ENCODE data around the gene DNASE1L2. TPM values are rescaled to one million over a fixed set of nuclear protein-coding genes. Genes with fewer than 3 reads are reported as not detected.

DNASE1L2 gene
- total and polyA plus RNA-seq, 2 of the 4 experiments (the other 2 are of a cell fraction), result 0.18 to 0.75 TPM

DNA sequence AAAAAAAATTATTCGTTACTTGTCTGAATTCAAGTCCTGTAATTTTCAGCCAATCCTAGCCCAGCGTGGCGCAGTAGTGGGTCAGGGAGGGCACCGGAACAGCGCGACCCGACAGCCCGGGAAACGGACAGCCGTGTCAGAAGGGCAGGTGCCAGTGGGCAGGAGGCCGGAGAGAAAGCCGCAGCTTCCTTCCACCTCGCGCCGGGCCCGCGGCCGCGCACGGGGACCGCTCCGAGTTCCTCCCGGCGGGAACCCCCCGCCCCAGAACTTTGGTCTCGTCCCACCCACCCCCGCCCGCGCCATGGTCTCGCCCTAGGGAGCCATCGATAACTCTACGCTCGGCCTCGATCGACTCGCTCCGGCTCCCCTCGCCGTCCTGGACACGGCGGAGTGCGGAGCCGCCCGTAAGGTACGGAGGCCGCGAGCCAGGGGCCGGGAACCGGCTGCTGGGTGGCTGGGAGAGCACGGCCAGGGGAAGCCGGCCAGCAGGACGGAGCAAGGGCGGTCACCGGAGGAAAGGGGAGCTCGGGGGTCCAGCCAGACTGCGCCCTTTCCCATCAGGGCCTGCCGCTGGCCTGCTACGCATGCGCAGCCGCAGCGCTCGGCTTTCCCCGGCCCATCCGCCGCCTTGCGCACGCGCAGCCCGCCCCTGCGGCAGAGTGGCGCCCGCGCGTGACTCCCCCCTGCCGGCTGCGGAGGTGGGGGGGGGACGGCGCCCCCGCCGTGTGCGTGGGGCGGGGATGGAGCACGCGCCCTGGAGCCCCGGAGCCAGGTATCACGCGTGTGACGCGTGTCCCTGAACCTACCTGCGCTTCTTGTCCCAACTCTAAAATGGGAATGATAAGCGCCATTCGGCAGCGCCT lies 30.9 kb upstream of the DNASE1L2 start, which contains the start of gene MLST8:
Gene MLST8, plus strand, starts transcription at position 351 of the 863 bp plus-strand sequence. CDS start 632 bp downstream, outside the sequence.
- H3K18ac ChIP-seq (ENCODE audit: low read depth, low read length), result peak within 1 kb of the TSS; percentile 91
- intact Hi-C loops (cut with micrococcal nuclease) (no loop called here), dilution Hi-C loops (cut with HindIII; ENCODE audit: low sequenced_read_pairs, unreplicated experiment) (no loop called here), in situ Hi-C loops (cut with MboI; ENCODE audit: low sequenced_read_pairs) (no loop called here)
- peak within 1 kb of the TSS; percentile 100 for H2AFZ ChIP-seq (replicated peaks; ENCODE audit: low read length, poor library complexity)
- H2BK5ac ChIP-seq (ENCODE audit: low read depth, low read length, poor library complexity, severe bottlenecking), result peak within 1 kb of the TSS; percentile 99
- H3K23ac ChIP-seq (ENCODE audit: low read depth, low read length), result peak within 1 kb of the TSS; percentile 95
- peak; percentile 80 for DNase-seq
- H4K20me1 ChIP-seq (ENCODE audit: insufficient read depth, low read length), result peaks cover 5% of the 10 kb centered on the region; the same call in 1 of the 2 replicates
- peak within 1 kb of the TSS; percentile 99 for H4K91ac ChIP-seq (ENCODE audit: insufficient read depth, low read depth, low read length)
- peak within 1 kb of the TSS; percentile 99 for H3K14ac ChIP-seq (replicated peaks; ENCODE audit: low read depth, low read length)
- H2BK120ac ChIP-seq (ENCODE audit: low read depth, low read length), result peak within 1 kb of the TSS; percentile 93
- H3K27ac ChIP-seq (ENCODE audit: insufficient read depth, low read length), result peak within 1 kb of the TSS; percentile 99
- no peaks in the 10 kb centered on the region for H3K9me3 ChIP-seq (ENCODE audit: control insufficient read depth, insufficient read depth, low read length)
- WGBS, 2 experiments (ENCODE audit: extremely low coverage in 2 of 2, insufficient read length in 1 of 2), result 1% methylated on average over 48 of the region's 93 CpGs; no CpG with 5 or more reads in 1 of the 2 experiments
- H3K79me1 ChIP-seq (ENCODE audit: low read depth in 1 of 2, low read length in 2 of 2), result peaks cover 13 to 24% of the 10 kb centered on the region in 2 experiments
- POLR2A ChIA-PET (ENCODE audit: unreplicated experiment), result no interaction called here
- CTCF ChIA-PET, result interaction anchor here (0.6 kb wide), 1 partner anchor 183 kb away, joined by 3 read pairs; no protein-coding TSS in a partner anchor
- H3K4ac ChIP-seq (ENCODE audit: low read depth, low read length), result peak within 1 kb of the TSS; percentile 99
- peak within 1 kb of the TSS; percentile 92 for H3K4me3 ChIP-seq (ENCODE audit: insufficient read depth, low read depth, low read length)
- peak within 1 kb of the TSS; percentile 91 for H3K4me2 ChIP-seq (ENCODE audit: low read depth, low read length)
- peak within 1 kb of the TSS; percentile 73; the same call in 1 of the 2 replicates for H2BK20ac ChIP-seq (ENCODE audit: low read depth, low read length)
- peaks cover 25% of the 10 kb centered on the region; the same call in 1 of the 2 replicates for H3K36me3 ChIP-seq (ENCODE audit: control insufficient read depth, insufficient read depth, low read length)
- peak within 1 kb of the TSS; percentile 100 for H2AK9ac ChIP-seq (replicated peaks; ENCODE audit: low read depth, low read length, poor library complexity)
- peak within 1 kb of the TSS; percentile 94 for H3K56ac ChIP-seq (ENCODE audit: extremely low read depth, insufficient read depth, low read length)
- peak within 1 kb of the TSS; percentile 74; the same call in 1 of the 3 replicates for H2BK15ac ChIP-seq (ENCODE audit: low read depth, low read length)
- no TSS peak for BruUV-seq (replicated peaks)
- H3K9ac ChIP-seq (ENCODE audit: low read depth, low read length), result peak within 1 kb of the TSS; percentile 97
- H2AK5ac ChIP-seq (ENCODE audit: low read depth, low read length), result peak within 1 kb of the TSS; percentile 98
- ATAC-seq (ENCODE audit: low read depth), result peak; percentile 96
- H4K8ac ChIP-seq (ENCODE audit: low read depth in 2 of 2, low read length in 2 of 2), result peak within 1 kb of the TSS; percentile 91 to 100
- H3K9me1 ChIP-seq (ENCODE audit: insufficient read depth, low read length), result peaks cover 6% of the 10 kb centered on the region; the same call in 1 of the 2 replicates
- peaks cover 6% of the 10 kb centered on the region for H3K27me3 ChIP-seq (ENCODE audit: control insufficient read depth, insufficient read depth, low read length)
- peak within 1 kb of the TSS; percentile 97 for H4K5ac ChIP-seq (ENCODE audit: low read depth, low read length)
- H3K4me1 ChIP-seq (ENCODE audit: control insufficient read depth, insufficient read depth, low read length), result peaks cover 7% of the 10 kb centered on the region
- no peak for TF ChIP-seq RCOR1 (IDR thresholded peaks at IDR 0.05; ENCODE audit: insufficient replicate concordance, low read length)
- TF ChIP-seq, protein P1, sequence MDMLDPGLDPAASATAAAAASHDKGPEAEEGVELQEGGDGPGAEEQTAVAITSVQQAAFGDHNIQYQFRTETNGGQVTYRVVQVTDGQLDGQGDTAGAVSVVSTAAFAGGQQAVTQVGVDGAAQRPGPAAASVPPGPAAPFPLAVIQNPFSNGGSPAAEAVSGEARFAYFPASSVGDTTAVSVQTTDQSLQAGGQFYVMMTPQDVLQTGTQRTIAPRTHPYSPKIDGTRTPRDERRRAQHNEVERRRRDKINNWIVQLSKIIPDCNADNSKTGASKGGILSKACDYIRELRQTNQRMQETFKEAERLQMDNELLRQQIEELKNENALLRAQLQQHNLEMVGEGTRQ (IDR thresholded peaks at IDR 0.05; ENCODE audit: low read depth, low read length), result peak; percentile 63
- TF ChIP-seq BHLHE40 (IDR thresholded peaks at IDR 0.05; ENCODE audit: low read depth, low read length), result peak; percentile 96
- TF ChIP-seq MAZ (IDR thresholded peaks at IDR 0.05; ENCODE audit: borderline replicate concordance, low read depth, low read length), result peak; percentile 70; the same call in 1 of the 2 replicates
- 0 out of 2 replicates have a peak, but pooled peaks have one; percentile 18 for TF ChIP-seq MXI1 (IDR thresholded peaks at IDR 0.05; ENCODE audit: borderline replicate concordance, low read depth, low read length)
- no peak for TF ChIP-seq SMC3 (IDR thresholded peaks at IDR 0.05; ENCODE audit: low read depth, low read length)
- peak; percentile 84; the same call in 1 of the 2 replicates for TF ChIP-seq POLR2A (IDR thresholded peaks at IDR 0.05; ENCODE audit: low read depth, low read length)
- no peak for TF ChIP-seq RFX5 (IDR thresholded peaks at IDR 0.05; ENCODE audit: low read depth, low read length)
- no peak for TF ChIP-seq CEBPB (IDR thresholded peaks at IDR 0.05; ENCODE audit: low read depth, low read length)
- TF ChIP-seq MAFK (IDR thresholded peaks at IDR 0.05; ENCODE audit: low read depth, low read length), result no peak
- no peak for TF ChIP-seq RAD21 (IDR thresholded peaks at IDR 0.05; ENCODE audit: low read length)
- TF ChIP-seq, protein P2, sequence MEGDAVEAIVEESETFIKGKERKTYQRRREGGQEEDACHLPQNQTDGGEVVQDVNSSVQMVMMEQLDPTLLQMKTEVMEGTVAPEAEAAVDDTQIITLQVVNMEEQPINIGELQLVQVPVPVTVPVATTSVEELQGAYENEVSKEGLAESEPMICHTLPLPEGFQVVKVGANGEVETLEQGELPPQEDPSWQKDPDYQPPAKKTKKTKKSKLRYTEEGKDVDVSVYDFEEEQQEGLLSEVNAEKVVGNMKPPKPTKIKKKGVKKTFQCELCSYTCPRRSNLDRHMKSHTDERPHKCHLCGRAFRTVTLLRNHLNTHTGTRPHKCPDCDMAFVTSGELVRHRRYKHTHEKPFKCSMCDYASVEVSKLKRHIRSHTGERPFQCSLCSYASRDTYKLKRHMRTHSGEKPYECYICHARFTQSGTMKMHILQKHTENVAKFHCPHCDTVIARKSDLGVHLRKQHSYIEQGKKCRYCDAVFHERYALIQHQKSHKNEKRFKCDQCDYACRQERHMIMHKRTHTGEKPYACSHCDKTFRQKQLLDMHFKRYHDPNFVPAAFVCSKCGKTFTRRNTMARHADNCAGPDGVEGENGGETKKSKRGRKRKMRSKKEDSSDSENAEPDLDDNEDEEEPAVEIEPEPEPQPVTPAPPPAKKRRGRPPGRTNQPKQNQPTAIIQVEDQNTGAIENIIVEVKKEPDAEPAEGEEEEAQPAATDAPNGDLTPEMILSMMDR (conservative IDR thresholded peaks at IDR 0.05; ENCODE audit: low read depth, low read length), result 0 out of 2 replicates have a peak, but pooled peaks have one; percentile 14
- no peak for TF ChIP-seq NFE2L2 (IDR thresholded peaks at IDR 0.05; ENCODE audit: low read depth, low read length)
- TF ChIP-seq FOS (IDR thresholded peaks at IDR 0.05; ENCODE audit: low read depth, low read length), result no peak

Data from IMR-90 (cell line).